HG03460 (cell line): Measurements from ENCODE around the gene CREB3L1.
"Not testable (repeated sequence)": the region's sequence is repeated elsewhere in the genome, so short reads cannot be mapped to it uniquely, and the experiment has no call there.

ENCODE experiments used
- ATAC-seq: cut with Tn5 transposase; IDR thresholded peaks from one replicate; pipeline ENCODE4 v1.9.1; 2021; ENCODE audit not compliant: unreplicated experiment

The CREB3L1 gene

GRCh38 chr11:46248289-46249102, 29.0 kb upstream of the CREB3L1 start:
- no peak for ATAC-seq

- ATAC-seq = no peak
Observed at GRCh38 chr11:46249103-46249937, 28.1 kb upstream of the CREB3L1 start.

GRCh38 chr11:46249938-46250744, 27.3 kb upstream of the CREB3L1 start:
- ATAC-seq = no peak

- ATAC-seq = no peak
Observed at GRCh38 chr11:46250745-46251052, 26.8 kb upstream of the CREB3L1 start.

GRCh38 chr11:46251954-46252353, 25.5 kb upstream of the CREB3L1 start:
- ATAC-seq = no peak

- no peak for ATAC-seq
Observed at GRCh38 chr11:46252373-46252914, 25.0 kb upstream of the CREB3L1 start.

- ATAC-seq = no peak
Observed at GRCh38 chr11:46253258-46254132, 24.0 kb upstream of the CREB3L1 start.

- no peak for ATAC-seq
Observed at GRCh38 chr11:46254133-46254491, 23.4 kb upstream of the CREB3L1 start.

GRCh38 chr11:46256540-46257001, 20.9 kb upstream of the CREB3L1 start:
- ATAC-seq = no peak

- ATAC-seq = not testable (repeated sequence)
Observed at GRCh38 chr11:46259347-46259746, 18.1 kb upstream of the CREB3L1 start.

GRCh38 chr11:46259971-46260560, 17.4 kb upstream of the CREB3L1 start:
- ATAC-seq = no peak

GRCh38 chr11:46263120-46263519, 14.3 kb upstream of the CREB3L1 start:
- no peak for ATAC-seq

- no peak for ATAC-seq
Observed at GRCh38 chr11:46264030-46264429, 13.4 kb upstream of the CREB3L1 start.

GRCh38 chr11:46264976-46265375, 12.5 kb upstream of the CREB3L1 start:
- ATAC-seq = no peak

- ATAC-seq = no peak
Observed at GRCh38 chr11:46265764-46266163, 11.7 kb upstream of the CREB3L1 start.

- no peak for ATAC-seq
Observed at GRCh38 chr11:46267930-46268329, 9.5 kb upstream of the CREB3L1 start.

GRCh38 chr11:46270684-46271083, 6.8 kb upstream of the CREB3L1 start:
- ATAC-seq = no peak

- ATAC-seq = no peak
Observed at GRCh38 chr11:46271407-46271806, 6.1 kb upstream of the CREB3L1 start.

GRCh38 chr11:46271875-46272815, 5.3 kb upstream of the CREB3L1 start:
- ATAC-seq = no peak
